ENCODE data around the gene LHFPL6.
"Not testable (repeated sequence)": the region's sequence is repeated elsewhere in the genome, so short reads cannot be mapped to it uniquely, and the experiment has no call there.

LHFPL6 gene

GRCh38 chr13:39338114-39338513 lies 264.9 kb downstream of the LHFPL6 start:
- not testable (repeated sequence) for DNase-seq

GRCh38 chr13:39336937-39337336 lies 266.1 kb downstream of the LHFPL6 start:
- no peak for DNase-seq

- no peak for DNase-seq
Measured at GRCh38 chr13:39336207-39336606, 266.8 kb downstream of the LHFPL6 start.

- no peak for DNase-seq
Measured at GRCh38 chr13:39335721-39336120, 267.3 kb downstream of the LHFPL6 start.

GRCh38 chr13:39330504-39330903 lies 272.5 kb downstream of the LHFPL6 start:
- no peak for DNase-seq

GRCh38 chr13:39329182-39329639 lies 273.8 kb downstream of the LHFPL6 start:
- DNase-seq = no peak

GRCh38 chr13:39327172-39327479 lies 275.9 kb downstream of the LHFPL6 start:
- DNase-seq = no peak

- no peak for DNase-seq
Measured at GRCh38 chr13:39326469-39327171, 276.4 kb downstream of the LHFPL6 start.

GRCh38 chr13:39324806-39325311 lies 278.1 kb downstream of the LHFPL6 start:
- no peak for DNase-seq

- DNase-seq = no peak
Measured at GRCh38 chr13:39322836-39323585, 280.0 kb downstream of the LHFPL6 start.

- DNase-seq = no peak
Measured at GRCh38 chr13:39321574-39321973, 281.4 kb downstream of the LHFPL6 start.

- DNase-seq = no peak
Measured at GRCh38 chr13:39318161-39318560, 284.8 kb downstream of the LHFPL6 start.

- DNase-seq = peak; percentile 49
Measured at GRCh38 chr13:39317291-39317690, 285.7 kb downstream of the LHFPL6 start.

GRCh38 chr13:39315796-39316195 lies 287.2 kb downstream of the LHFPL6 start:
- DNase-seq = no peak

- no peak for DNase-seq
Measured at GRCh38 chr13:39313721-39314120, 289.3 kb downstream of the LHFPL6 start.

- DNase-seq = no peak
Measured at GRCh38 chr13:39312596-39312995, 290.4 kb downstream of the LHFPL6 start.

GRCh38 chr13:39311619-39312018 lies 291.4 kb downstream of the LHFPL6 start:
- no peak for DNase-seq

GRCh38 chr13:39310961-39311360 lies 292.0 kb downstream of the LHFPL6 start:
- no peak for DNase-seq

- no peak for DNase-seq
Measured at GRCh38 chr13:39306639-39307589, 296.1 kb downstream of the LHFPL6 start.

GRCh38 chr13:39302820-39303219 lies 300.2 kb downstream of the LHFPL6 start:
- DNase-seq = no peak

- DNase-seq = no peak
Measured at GRCh38 chr13:39298951-39299350, 304.0 kb downstream of the LHFPL6 start.

- no peak for DNase-seq
Measured at GRCh38 chr13:39297664-39298171, 305.3 kb downstream of the LHFPL6 start.

GRCh38 chr13:39297023-39297422 lies 306.0 kb downstream of the LHFPL6 start:
- no peak for DNase-seq

All from right hindlimb (tissue), 1 donor.